Choroid plexus epithelial cell (primary cell): ENCODE measurements around the gene ADARB2.

ENCODE experiments used
- DNase-seq: peaks from one replicate; pipeline ENCODE4 v3.0.0-alpha.2; 2010; ENCODE audit warnings: low read depth
- H3K4me3 ChIP-seq: 2 replicates; pipeline ENCODE4 v1.5.1; 2011; ENCODE audit warnings: low read depth, mild to moderate bottlenecking, control low read depth, low read length, moderate library complexity
- CTCF ChIP-seq: conservative IDR thresholded peaks from 2 replicates; pipeline ENCODE4 v1.5.1; 2011; ENCODE audit warnings: low read depth, mild to moderate bottlenecking, control low read depth, inconsistent platforms, low read length, moderate library complexity

ADARB2 gene

GRCh38 chr10:1380088-1380671 is 357.1 kb downstream of the ADARB2 start:
- no peak for TF ChIP-seq CTCF
- no peak for DNase-seq

GRCh38 chr10:1379601-1380000 is 357.7 kb downstream of the ADARB2 start:
- DNase-seq: no peak
- H3K4me3 ChIP-seq: no peak overlapping the region
- TF ChIP-seq CTCF: no peak

More at GRCh38 chr10:1380088-1380671, 357.1 kb downstream of the ADARB2 start:
- no peak overlapping the region for H3K4me3 ChIP-seq

GRCh38 chr10:1378473-1378872 is 358.9 kb downstream of the ADARB2 start:
- no peak for TF ChIP-seq CTCF
- H3K4me3 ChIP-seq: no peak overlapping the region
- no peak for DNase-seq

GRCh38 chr10:1377740-1378397 is 359.5 kb downstream of the ADARB2 start:
- TF ChIP-seq CTCF: no peak
- DNase-seq: no peak
- H3K4me3 ChIP-seq: no peak overlapping the region

GRCh38 chr10:1377231-1377630 is 360.1 kb downstream of the ADARB2 start:
- no peak overlapping the region for H3K4me3 ChIP-seq
- DNase-seq: no peak
- no peak for TF ChIP-seq CTCF

GRCh38 chr10:1376384-1376945 is 360.9 kb downstream of the ADARB2 start:
- no peak for TF ChIP-seq CTCF
- no peak for DNase-seq
- no peak overlapping the region for H3K4me3 ChIP-seq
